ENCODE data around the gene TSHZ2. TPM values are rescaled to one million over a fixed set of nuclear protein-coding genes. Genes with fewer than 3 reads are reported as not detected.

TSHZ2 gene
- total and polyA plus RNA-seq, 12 donors = 1.5 to 6.2 (median 4.5) TPM

DNA sequence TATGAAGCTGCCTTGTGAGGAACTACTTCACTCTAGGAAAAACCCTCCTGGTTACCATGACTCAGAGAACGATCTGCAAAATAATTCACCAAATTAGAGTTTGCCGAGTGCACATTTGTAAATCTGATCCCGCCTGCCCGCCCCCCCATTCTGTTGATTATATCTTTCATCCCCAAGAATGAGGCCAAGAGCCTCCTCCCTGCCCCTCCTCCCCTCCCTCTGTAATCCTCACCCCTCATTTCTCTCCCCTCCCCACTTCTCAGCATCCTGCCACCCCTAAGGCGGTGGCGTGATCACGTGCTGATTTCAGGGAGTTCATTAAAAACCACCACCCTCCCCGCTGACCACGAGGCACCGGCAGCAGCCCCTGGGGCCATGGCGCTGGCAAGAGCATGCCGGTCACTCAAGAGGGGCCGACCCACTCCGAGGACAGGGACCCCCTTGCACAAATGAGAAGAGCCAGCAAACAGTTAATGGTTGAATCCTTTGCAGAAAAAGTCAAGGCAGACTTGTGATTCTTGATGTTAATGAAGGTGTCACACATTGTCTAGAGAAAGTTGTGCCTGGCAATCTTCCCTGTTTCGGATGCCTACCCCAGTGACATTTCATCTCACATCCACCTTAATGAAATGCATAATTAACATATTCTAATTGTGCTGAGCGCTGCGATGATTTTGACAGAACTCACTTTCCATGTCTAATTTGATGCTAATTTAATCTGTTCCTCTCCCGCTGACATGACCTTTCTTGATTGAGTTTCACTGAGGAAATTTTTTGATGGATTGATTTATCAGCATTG is 373.6 kb downstream of the TSHZ2 start:
- ATAC-seq = no peak
- H3K4me3 ChIP-seq = no peak overlapping the region
- no peaks in the 10 kb centered on the region for H3K4me1 ChIP-seq
- DNase-seq = no peak
- intact Hi-C loops (cut with DNase I) = no loop called here
- peaks cover 0 to 11% (median 0%) of the 10 kb centered on the region in 11 donors for H3K9me3 ChIP-seq
- TF ChIP-seq, protein P1, sequence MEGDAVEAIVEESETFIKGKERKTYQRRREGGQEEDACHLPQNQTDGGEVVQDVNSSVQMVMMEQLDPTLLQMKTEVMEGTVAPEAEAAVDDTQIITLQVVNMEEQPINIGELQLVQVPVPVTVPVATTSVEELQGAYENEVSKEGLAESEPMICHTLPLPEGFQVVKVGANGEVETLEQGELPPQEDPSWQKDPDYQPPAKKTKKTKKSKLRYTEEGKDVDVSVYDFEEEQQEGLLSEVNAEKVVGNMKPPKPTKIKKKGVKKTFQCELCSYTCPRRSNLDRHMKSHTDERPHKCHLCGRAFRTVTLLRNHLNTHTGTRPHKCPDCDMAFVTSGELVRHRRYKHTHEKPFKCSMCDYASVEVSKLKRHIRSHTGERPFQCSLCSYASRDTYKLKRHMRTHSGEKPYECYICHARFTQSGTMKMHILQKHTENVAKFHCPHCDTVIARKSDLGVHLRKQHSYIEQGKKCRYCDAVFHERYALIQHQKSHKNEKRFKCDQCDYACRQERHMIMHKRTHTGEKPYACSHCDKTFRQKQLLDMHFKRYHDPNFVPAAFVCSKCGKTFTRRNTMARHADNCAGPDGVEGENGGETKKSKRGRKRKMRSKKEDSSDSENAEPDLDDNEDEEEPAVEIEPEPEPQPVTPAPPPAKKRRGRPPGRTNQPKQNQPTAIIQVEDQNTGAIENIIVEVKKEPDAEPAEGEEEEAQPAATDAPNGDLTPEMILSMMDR (IDR thresholded peaks at IDR 0.05) = no peak
- 89% methylated on average over 18 of the region's 18 CpGs for WGBS, 2 donors
- H3K27ac ChIP-seq = no peak overlapping the region
- no peaks in the 10 kb centered on the region for H3K36me3 ChIP-seq
- H3K27me3 ChIP-seq = peaks cover 0 to 3% (median 0%) of the 10 kb centered on the region in 7 donors

DNA sequence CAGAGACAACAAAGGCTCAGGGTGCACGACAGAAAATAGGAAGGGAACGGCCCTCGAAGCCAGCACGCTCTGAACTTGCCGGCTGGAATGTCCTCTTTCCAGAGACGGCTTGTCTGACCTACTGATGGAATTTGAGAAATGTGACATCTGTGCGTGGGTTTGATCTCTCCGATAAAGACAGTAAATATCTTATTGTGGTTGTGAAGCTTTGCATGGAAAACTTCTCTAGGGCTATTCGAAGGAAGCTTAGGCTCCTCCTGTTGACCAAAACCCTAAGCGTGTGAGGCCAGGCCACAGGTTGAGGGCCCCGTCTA is 374.1 kb downstream of the TSHZ2 start:
- ATAC-seq = no peak
- no peak for DNase-seq
- Histone ChIP-seq H3K4me1 (no peaks in the 10 kb centered on the region), H3K27me3 (peaks cover 0 to 3% (median 0%) of the 10 kb centered on the region in 7 donors), H3K36me3 (no peaks in the 10 kb centered on the region), H3K4me3 (no peak overlapping the region), H3K27ac (no peak overlapping the region), H3K9me3 (peaks cover 0 to 11% (median 0%) of the 10 kb centered on the region in 11 donors)
- intact Hi-C loops (cut with DNase I) = no loop called here
- TF ChIP-seq, protein P1 (IDR thresholded peaks at IDR 0.05) = no peak
- 57 to 60% methylated on average over 11 of the region's 11 CpGs for WGBS, 2 donors

DNA sequence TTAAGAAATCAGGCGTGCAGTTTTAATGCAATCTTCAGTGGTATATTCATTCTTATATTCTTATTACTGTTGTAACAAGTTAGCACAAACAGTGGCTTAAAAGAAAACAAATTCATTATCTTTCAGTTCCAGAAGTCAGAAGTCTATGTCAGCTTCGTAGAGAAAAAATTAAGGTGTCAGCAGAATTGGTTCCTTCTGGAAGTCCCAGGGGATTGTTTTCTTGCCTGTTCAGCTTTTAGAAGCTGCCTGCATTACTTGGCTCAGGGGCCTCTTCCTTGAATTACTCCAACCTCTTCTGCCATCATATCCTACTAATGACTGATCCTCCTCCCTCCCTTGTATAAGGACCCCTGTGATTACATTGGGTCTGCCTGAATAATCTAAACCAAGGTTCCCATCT is 377.6 kb downstream of the TSHZ2 start:
- Histone ChIP-seq H3K36me3 (no peaks in the 10 kb centered on the region), H3K27me3 (peaks cover 0 to 3% (median 0%) of the 10 kb centered on the region in 7 donors), H3K4me1 (no peaks in the 10 kb centered on the region), H3K9me3 (peaks cover 0 to 20% (median 3%) of the 10 kb centered on the region in 11 donors), H3K4me3 (no peak overlapping the region), H3K27ac (no peak overlapping the region)
- TF ChIP-seq, protein P1 (IDR thresholded peaks at IDR 0.05) = no peak
- intact Hi-C loops (cut with DNase I) = no loop called here
- 89% methylated on average over 2 of the region's 2 CpGs for WGBS, 2 donors
- no peak for DNase-seq
- ATAC-seq = no peak

DNA sequence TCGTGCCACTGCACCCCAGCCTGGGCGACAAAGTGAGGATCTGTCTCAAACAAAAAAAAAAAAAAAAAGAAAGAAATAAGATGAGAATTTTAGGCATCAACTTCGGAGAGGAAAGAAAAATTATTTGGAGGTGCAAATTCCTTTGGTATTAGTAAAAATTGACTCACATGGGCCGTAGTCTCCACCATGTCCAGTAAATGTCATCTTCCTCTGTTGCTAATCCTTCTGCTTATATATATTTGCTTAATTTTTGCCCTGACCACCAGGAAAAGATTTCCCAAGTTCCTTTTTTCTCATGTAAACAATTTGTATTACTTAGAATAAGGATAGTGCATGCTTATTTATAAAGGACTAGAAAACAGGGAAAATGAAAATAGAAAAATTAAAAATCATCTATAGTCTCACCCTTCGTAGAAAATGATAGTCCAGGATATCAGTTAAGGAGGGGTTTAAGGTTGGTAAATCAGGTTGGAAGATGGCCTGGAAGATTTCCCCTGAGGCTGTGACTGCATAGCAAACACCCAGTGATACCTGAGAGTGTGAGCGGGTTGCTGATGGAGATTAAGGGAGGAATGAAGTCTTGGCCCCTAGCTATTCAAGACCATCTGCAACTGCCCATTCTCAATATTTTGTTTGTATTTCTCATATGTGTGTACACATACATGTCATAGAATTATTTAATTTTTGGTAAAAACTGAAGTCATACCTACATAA is 380.7 kb downstream of the TSHZ2 start:
- intact Hi-C loops (cut with DNase I) = no loop called here
- Histone ChIP-seq H3K9me3 (peaks cover 0 to 38% (median 13%) of the 10 kb centered on the region in 11 donors), H3K36me3 (no peaks in the 10 kb centered on the region), H3K4me1 (no peaks in the 10 kb centered on the region), H3K27ac (no peak overlapping the region), H3K27me3 (peaks cover 0 to 3% (median 0%) of the 10 kb centered on the region in 7 donors), H3K4me3 (no peak overlapping the region)
- DNase-seq (no peak), ATAC-seq (no peak)
- 86 to 88% methylated on average over 6 of the region's 6 CpGs for WGBS, 2 donors
- TF ChIP-seq, protein P1 (IDR thresholded peaks at IDR 0.05) = no peak

Measured in heart right ventricle (tissue), 16 donors.